Ascending aorta (tissue), 2 donors: Measurements from ENCODE around the gene CACNA1E. TPM values are rescaled to one million over a fixed set of nuclear protein-coding genes. Genes with fewer than 3 reads are reported as not detected.

ENCODE experiments used
- DNase-seq, 2 donors: peaks; one replicate each; pipeline ENCODE4 v3.0.0-alpha.2; 2019; ENCODE audit warnings: low spot score in 2 of 2
- H3K27ac ChIP-seq, 2 donors: fragments of 200-600 bp; sonication (generic); one replicate each; pipeline ENCODE4 v1.5.1; 2016 to 2017; ENCODE audit warnings: mild to moderate bottlenecking in 1 of 2
- H3K27me3 ChIP-seq: fragments of 200-600 bp; sonication (generic); one replicate; pipeline ENCODE4 v1.5.1; 2017
- H3K36me3 ChIP-seq, 2 donors: fragments of 200-600 bp; sonication (generic); one replicate each; pipeline ENCODE4 v1.5.1; 2016
- H3K4me1 ChIP-seq, 2 donors: fragments of 200-600 bp; sonication (generic); one replicate each; pipeline ENCODE4 v1.5.1; 2016 to 2017; ENCODE audit warnings: mild to moderate bottlenecking in 1 of 2
- H3K4me3 ChIP-seq, 2 donors: fragments of 200-600 bp; sonication (generic); one replicate each; pipeline ENCODE4 v1.5.1; 2016 to 2017; ENCODE audit warnings: mild to moderate bottlenecking in 1 of 2
- H3K9me3 ChIP-seq, 2 donors: fragments of 200-600 bp; sonication (generic); one replicate each; pipeline ENCODE4 v1.5.1; 2016
- CTCF ChIP-seq, 3 experiments: fragments of 200-600 bp in 2 of 3; fragments of 450-650 bp in 1 of 3; sonication (generic) in 2 of 3; IDR thresholded peaks; one replicate each; pipeline ENCODE4 v1.5.1; 2016 to 2019; ENCODE audit warnings: antibody characterized with exemption in 3 of 3, mild to moderate bottlenecking in 1 of 3, moderate library complexity in 1 of 3
- intact Hi-C: fragments of 100-400 bp; cut with DNase I; formaldehyde crosslinking; loops from one replicate; pipeline ENCODE4 v1.15.1; 2023
- total RNA-seq: library from RNA; depleted of rRNA; stranded (reverse); fragments of >200 nt; gene quantifications from one replicate; pipeline ENCODE4 v1.1.0, GENCODE V29; 2016

CACNA1E gene
- total RNA-seq, 1 donor from 2014 or later, result not detected

GRCh38 chr1:181748013-181748412 is 264.7 kb downstream of the CACNA1E start:
- H3K27me3 ChIP-seq, result no peaks in the 10 kb centered on the region
- H3K27ac ChIP-seq, result no peak overlapping the region
- no peak for DNase-seq
- H3K9me3 ChIP-seq, result no peaks in the 10 kb centered on the region
- intact Hi-C loops, result no loop called here
- H3K36me3 ChIP-seq, result no peaks in the 10 kb centered on the region
- no peak overlapping the region for H3K4me3 ChIP-seq
- H3K4me1 ChIP-seq, result peaks cover 0 to 6% of the 10 kb centered on the region in 2 donors
- TF ChIP-seq CTCF (IDR thresholded peaks at IDR 0.05), result no peak

- no peaks in the 10 kb centered on the region for H3K36me3 ChIP-seq
- H3K27ac ChIP-seq, result no peak overlapping the region
- intact Hi-C loops, result no loop called here
- TF ChIP-seq CTCF (IDR thresholded peaks at IDR 0.05), result no peak
- H3K9me3 ChIP-seq, result no peaks in the 10 kb centered on the region
- no peak for DNase-seq
- H3K4me1 ChIP-seq, result no peaks in the 10 kb centered on the region
- no peak overlapping the region for H3K4me3 ChIP-seq
- no peaks in the 10 kb centered on the region for H3K27me3 ChIP-seq
These were observed 270.8 kb downstream of the CACNA1E start for GRCh38 chr1:181754103-181754502.

- H3K27me3 ChIP-seq, result no peaks in the 10 kb centered on the region
- H3K36me3 ChIP-seq, result no peaks in the 10 kb centered on the region
- intact Hi-C loops, result no loop called here
- no peak for DNase-seq
- H3K9me3 ChIP-seq, result no peaks in the 10 kb centered on the region
- no peaks in the 10 kb centered on the region for H3K4me1 ChIP-seq
- no peak for TF ChIP-seq CTCF (IDR thresholded peaks at IDR 0.05)
- no peak overlapping the region for H3K27ac ChIP-seq
- H3K4me3 ChIP-seq, result no peak overlapping the region
These were observed 276.2 kb downstream of the CACNA1E start for GRCh38 chr1:181759481-181759880.

GRCh38 chr1:181763736-181764135 is 280.4 kb downstream of the CACNA1E start:
- H3K4me3 ChIP-seq, result no peak overlapping the region
- H3K27me3 ChIP-seq, result no peaks in the 10 kb centered on the region
- H3K4me1 ChIP-seq, result no peaks in the 10 kb centered on the region
- H3K9me3 ChIP-seq, result no peaks in the 10 kb centered on the region
- H3K27ac ChIP-seq, result no peak overlapping the region
- H3K36me3 ChIP-seq, result no peaks in the 10 kb centered on the region
- TF ChIP-seq CTCF (IDR thresholded peaks at IDR 0.05), result no peak
- no peak for DNase-seq
- intact Hi-C loops, result no loop called here

- no peaks in the 10 kb centered on the region for H3K27me3 ChIP-seq
- H3K4me3 ChIP-seq, result no peak overlapping the region
- no peak for TF ChIP-seq CTCF (IDR thresholded peaks at IDR 0.05)
- DNase-seq, result no peak
- no peaks in the 10 kb centered on the region for H3K4me1 ChIP-seq
- no peaks in the 10 kb centered on the region for H3K36me3 ChIP-seq
- intact Hi-C loops, result no loop called here
- no peak overlapping the region for H3K27ac ChIP-seq
- no peaks in the 10 kb centered on the region for H3K9me3 ChIP-seq
These were observed 282.2 kb downstream of the CACNA1E start for GRCh38 chr1:181765451-181766026.
